SU-DHL-6 (cell line): ENCODE results near the gene BACE1.

Experiments used
- H2AFZ ChIP-seq: fragments of 200-600 bp; sonication (generic); 2 replicates; pipeline ENCODE4 v1.6.1; 2014; ENCODE audit warnings: low read depth, mild to moderate bottlenecking, moderate library complexity, mixed read lengths, antibody characterized with exemption, low read length; ENCODE audit not compliant: severe bottlenecking
- H3F3A ChIP-seq: fragments of 200-600 bp; shearing (Covaris generic); 2 replicates; pipeline ENCODE4 v1.6.0; 2016; ENCODE audit warnings: antibody characterized with exemption, mild to moderate bottlenecking; ENCODE audit not compliant: insufficient read depth
- H3K27ac ChIP-seq: fragments of 200-600 bp; sonication (generic); 2 replicates; pipeline ENCODE4 v1.5.1; 2016; ENCODE audit warnings: low read depth, mild to moderate bottlenecking, low read length, moderate library complexity, mixed read lengths
- H3K27me3 ChIP-seq: fragments of 200-600 bp; sonication (generic), shearing (Covaris generic); 2 replicates; pipeline ENCODE4 v1.6.0; 2014; ENCODE audit warnings: mild to moderate bottlenecking, low read length
- H3K36me3 ChIP-seq: fragments of 200-600 bp; sonication (generic); 2 replicates; pipeline ENCODE4 v1.6.1; 2014; ENCODE audit warnings: mild to moderate bottlenecking, low read length, mixed read lengths
- H3K4me2 ChIP-seq: fragments of 300-600, 200-600 bp; shearing (Covaris generic), sonication (generic); 2 replicates; pipeline ENCODE4 v1.6.0; 2014; ENCODE audit warnings: low read length, low read depth, mild to moderate bottlenecking; ENCODE audit not compliant: poor library complexity, severe bottlenecking
- H3K4me3 ChIP-seq: fragments of 200-600 bp; sonication (generic); 2 replicates; pipeline ENCODE4 v1.5.1; 2014; ENCODE audit warnings: antibody characterized with exemption, low read length, mild to moderate bottlenecking, mixed read lengths; ENCODE audit not compliant: insufficient read depth, poor library complexity, severe bottlenecking
- H3K79me2 ChIP-seq: fragments of 200-600 bp; sonication (generic); 2 replicates; pipeline ENCODE4 v1.6.1; 2014; ENCODE audit warnings: mild to moderate bottlenecking, low read length, moderate library complexity; ENCODE audit not compliant: insufficient read depth
- H3K9ac ChIP-seq: fragments of 200-600 bp; sonication (generic); 2 replicates; pipeline ENCODE4 v1.7.0; 2014; ENCODE audit warnings: mild to moderate bottlenecking, low read length
- H3K9me2 ChIP-seq: fragments of 200-600 bp; sonication (generic); replicated peaks from 2 replicates; pipeline ENCODE4 v1.6.1; 2014; ENCODE audit warnings: low read length; ENCODE audit not compliant: insufficient read depth
- H3K9me3 ChIP-seq: fragments of 200-600 bp; sonication (generic); 2 replicates; pipeline ENCODE4 v1.6.1; 2014; ENCODE audit warnings: low read length, mixed read lengths; ENCODE audit not compliant: insufficient read depth
- H4K20me1 ChIP-seq: fragments of 200-600 bp; sonication (generic); 2 replicates; pipeline ENCODE4 v1.6.1; 2014; ENCODE audit warnings: low read depth, mild to moderate bottlenecking, antibody characterized with exemption, low read length, moderate library complexity, mixed read lengths
- EZH2phosphoT487 ChIP-seq: fragments of 200-600 bp; sonication (generic), shearing (Covaris generic); conservative IDR thresholded peaks from 2 replicates; pipeline ENCODE4 v1.6.1; 2018; ENCODE audit warnings: mild to moderate bottlenecking, antibody characterized with exemption, low read length, moderate library complexity, mixed read lengths
- TF ChIP-seq, protein P1 (sequence below): fragments of 200-600 bp; sonication (generic); IDR thresholded peaks from one replicate; pipeline ENCODE4 v1.5.1; 2017; ENCODE audit warnings: antibody characterized with exemption, mild to moderate bottlenecking, low read length, moderate library complexity; ENCODE audit not compliant: insufficient read depth, poor library complexity, severe bottlenecking

BACE1 gene

GRCh38 chr11:117305145-117305544 lies 10.9 kb downstream of the BACE1 start:
- Histone ChIP-seq H2AFZ (no peak overlapping the region), H3K9me3 (no peaks in the 10 kb centered on the region), H3K36me3 (no peaks in the 10 kb centered on the region), H3F3A (no peaks in the 10 kb centered on the region), H4K20me1 (no peaks in the 10 kb centered on the region), H3K9ac (no peak overlapping the region), H3K27me3 (no peaks in the 10 kb centered on the region), H3K9me2 (no peaks in the 10 kb centered on the region), H3K27ac (no peak overlapping the region), H3K4me3 (no peak overlapping the region), H3K4me2 (no peak overlapping the region), H3K79me2 (no peaks in the 10 kb centered on the region)
- TF ChIP-seq, protein P1, sequence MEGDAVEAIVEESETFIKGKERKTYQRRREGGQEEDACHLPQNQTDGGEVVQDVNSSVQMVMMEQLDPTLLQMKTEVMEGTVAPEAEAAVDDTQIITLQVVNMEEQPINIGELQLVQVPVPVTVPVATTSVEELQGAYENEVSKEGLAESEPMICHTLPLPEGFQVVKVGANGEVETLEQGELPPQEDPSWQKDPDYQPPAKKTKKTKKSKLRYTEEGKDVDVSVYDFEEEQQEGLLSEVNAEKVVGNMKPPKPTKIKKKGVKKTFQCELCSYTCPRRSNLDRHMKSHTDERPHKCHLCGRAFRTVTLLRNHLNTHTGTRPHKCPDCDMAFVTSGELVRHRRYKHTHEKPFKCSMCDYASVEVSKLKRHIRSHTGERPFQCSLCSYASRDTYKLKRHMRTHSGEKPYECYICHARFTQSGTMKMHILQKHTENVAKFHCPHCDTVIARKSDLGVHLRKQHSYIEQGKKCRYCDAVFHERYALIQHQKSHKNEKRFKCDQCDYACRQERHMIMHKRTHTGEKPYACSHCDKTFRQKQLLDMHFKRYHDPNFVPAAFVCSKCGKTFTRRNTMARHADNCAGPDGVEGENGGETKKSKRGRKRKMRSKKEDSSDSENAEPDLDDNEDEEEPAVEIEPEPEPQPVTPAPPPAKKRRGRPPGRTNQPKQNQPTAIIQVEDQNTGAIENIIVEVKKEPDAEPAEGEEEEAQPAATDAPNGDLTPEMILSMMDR = no peak
- TF ChIP-seq EZH2phosphoT487 = no peak

GRCh38 chr11:117303646-117304315 lies 12.3 kb downstream of the BACE1 start:
- no peaks in the 10 kb centered on the region for H3K27me3 ChIP-seq
- H3K4me3 ChIP-seq = no peak overlapping the region
- TF ChIP-seq EZH2phosphoT487 = no peak
- TF ChIP-seq, protein P1 = no peak
- H3F3A ChIP-seq = no peaks in the 10 kb centered on the region
- H4K20me1 ChIP-seq = no peaks in the 10 kb centered on the region
- no peak overlapping the region for H3K9ac ChIP-seq
- no peak overlapping the region for H3K27ac ChIP-seq
- H3K79me2 ChIP-seq = no peaks in the 10 kb centered on the region
- no peaks in the 10 kb centered on the region for H3K9me3 ChIP-seq
- no peak overlapping the region for H2AFZ ChIP-seq
- no peaks in the 10 kb centered on the region for H3K9me2 ChIP-seq
- H3K36me3 ChIP-seq = no peaks in the 10 kb centered on the region
- no peak overlapping the region for H3K4me2 ChIP-seq

GRCh38 chr11:117303101-117303500 lies 13.0 kb downstream of the BACE1 start:
- no peak overlapping the region for H3K9ac ChIP-seq
- H3K36me3 ChIP-seq = no peaks in the 10 kb centered on the region
- no peak for TF ChIP-seq EZH2phosphoT487
- TF ChIP-seq, protein P1 = no peak
- no peaks in the 10 kb centered on the region for H3F3A ChIP-seq
- H3K4me3 ChIP-seq = no peak overlapping the region
- H3K9me2 ChIP-seq = no peaks in the 10 kb centered on the region
- H4K20me1 ChIP-seq = no peaks in the 10 kb centered on the region
- H3K9me3 ChIP-seq = no peaks in the 10 kb centered on the region
- no peaks in the 10 kb centered on the region for H3K27me3 ChIP-seq
- no peak overlapping the region for H2AFZ ChIP-seq
- H3K79me2 ChIP-seq = no peaks in the 10 kb centered on the region
- H3K4me2 ChIP-seq = no peak overlapping the region
- no peak overlapping the region for H3K27ac ChIP-seq
